Measurements from ENCODE around the gene KCNG4.

GRCh38 chr16:84286578-84287240 lies 46.9 kb upstream of the KCNG4 start:
- no peak for TF ChIP-seq CTCF (IDR thresholded peaks at IDR 0.05; ENCODE audit: poor library complexity, severe bottlenecking)
- TF ChIP-seq RAD21 (conservative IDR thresholded peaks at IDR 0.05), result no peak

Measured in neural cell (in vitro differentiated cells).